GM19099 (cell line): ENCODE data around the gene OPRL1.

Experiments
- POLR2A ChIP-seq: IDR thresholded peaks from 3 replicates; pipeline ENCODE4 v1.6.1; 2011; ENCODE audit warnings: low read depth; ENCODE audit not compliant: insufficient read length; ENCODE audit errors: extremely low read depth

OPRL1 gene

GRCh38 chr20:64115171-64115911 is 35.5 kb downstream of the OPRL1 start:
- no peak for TF ChIP-seq POLR2A

GRCh38 chr20:64116016-64116415 is 36.1 kb downstream of the OPRL1 start:
- TF ChIP-seq POLR2A, result no peak

GRCh38 chr20:64116541-64117431 is 36.9 kb downstream of the OPRL1 start:
- no peak for TF ChIP-seq POLR2A

GRCh38 chr20:64119301-64119680 is 39.4 kb downstream of the OPRL1 start:
- TF ChIP-seq POLR2A, result no peak

GRCh38 chr20:64119681-64120341 is 39.9 kb downstream of the OPRL1 start:
- TF ChIP-seq POLR2A, result no peak

- TF ChIP-seq POLR2A, result no peak
Observed at GRCh38 chr20:64121586-64121985, 41.7 kb downstream of the OPRL1 start.

- no peak for TF ChIP-seq POLR2A
Observed at GRCh38 chr20:64129146-64129782, 49.4 kb downstream of the OPRL1 start.

GRCh38 chr20:64130271-64130670 is 50.4 kb downstream of the OPRL1 start:
- no peak for TF ChIP-seq POLR2A

- TF ChIP-seq POLR2A, result no peak
Observed at GRCh38 chr20:64130876-64131275, 51.0 kb downstream of the OPRL1 start.

GRCh38 chr20:64131406-64131805 is 51.5 kb downstream of the OPRL1 start:
- TF ChIP-seq POLR2A, result no peak

GRCh38 chr20:64133951-64134407 is 54.1 kb downstream of the OPRL1 start:
- TF ChIP-seq POLR2A, result no peak

- no peak for TF ChIP-seq POLR2A
Observed at GRCh38 chr20:64136004-64136710, 56.3 kb downstream of the OPRL1 start.

- TF ChIP-seq POLR2A, result no peak
Observed at GRCh38 chr20:64137598-64138031, 57.7 kb downstream of the OPRL1 start.

GRCh38 chr20:64138276-64138815 is 58.5 kb downstream of the OPRL1 start:
- no peak for TF ChIP-seq POLR2A
